HG03045 (cell line): Measurements from ENCODE around the gene BAG5.
"Not testable (repeated sequence)": the region's sequence is repeated elsewhere in the genome, so short reads cannot be mapped to it uniquely, and the experiment has no call there.

Source experiments
- ATAC-seq: cut with Tn5 transposase; IDR thresholded peaks from one replicate; pipeline ENCODE4 v1.9.1; 2021; ENCODE audit warnings: mild to moderate bottlenecking, moderate library complexity; ENCODE audit not compliant: unreplicated experiment

Gene BAG5

DNA sequence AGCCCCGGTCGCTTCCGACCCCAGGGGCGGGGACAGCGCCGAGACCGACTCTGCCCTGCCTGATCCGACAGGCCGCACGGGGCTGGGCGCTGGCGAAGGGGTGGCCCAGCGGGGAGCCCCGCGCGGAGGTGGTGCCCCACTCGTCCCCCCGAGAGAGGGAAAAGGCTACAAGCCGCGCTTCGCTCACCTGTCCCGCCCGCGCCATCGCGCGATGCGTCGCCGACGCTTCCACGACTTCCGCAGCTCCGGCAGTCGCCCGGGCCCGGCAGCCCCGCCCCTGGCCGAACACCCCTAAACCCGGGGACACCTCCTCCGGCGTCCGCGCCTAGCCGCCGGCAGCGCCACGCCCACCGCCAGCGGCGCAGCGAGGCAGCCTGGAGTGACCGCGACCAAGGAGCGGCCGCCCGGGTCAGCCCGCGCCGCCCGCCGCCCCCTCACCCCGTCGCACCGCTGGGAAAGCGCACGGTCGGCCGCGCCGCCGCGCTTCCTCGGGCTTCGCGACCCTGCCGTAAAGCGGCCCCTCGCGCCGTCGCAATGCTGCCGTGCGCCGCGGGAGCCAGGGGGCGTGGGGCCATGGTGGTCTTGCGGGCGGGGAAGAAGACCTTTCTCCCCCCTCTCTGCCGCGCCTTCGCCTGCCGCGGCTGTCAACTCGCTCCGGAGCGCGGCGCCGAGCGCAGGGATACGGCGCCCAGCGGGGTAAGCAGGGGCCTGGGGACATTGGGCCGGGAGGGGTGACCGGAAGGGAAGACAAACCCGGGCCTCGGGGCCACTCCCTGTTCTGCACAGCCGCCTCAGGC lies at the start of gene BAG5, which contains the start of gene COA8:
TSS of gene BAG5 (minus strand) at position 229 of the 797 bp plus-strand sequence. CDS start 1,493 bp downstream, outside the sequence.
TSS of gene COA8 (plus strand) at position 532 of the 797 bp plus-strand sequence. CDS start at position 574, 42 bp downstream.
- ATAC-seq, result peak; percentile 68

GRCh38 chr14:103611215-103611614 lies 48.8 kb upstream of the BAG5 start:
- no peak for ATAC-seq

DNA sequence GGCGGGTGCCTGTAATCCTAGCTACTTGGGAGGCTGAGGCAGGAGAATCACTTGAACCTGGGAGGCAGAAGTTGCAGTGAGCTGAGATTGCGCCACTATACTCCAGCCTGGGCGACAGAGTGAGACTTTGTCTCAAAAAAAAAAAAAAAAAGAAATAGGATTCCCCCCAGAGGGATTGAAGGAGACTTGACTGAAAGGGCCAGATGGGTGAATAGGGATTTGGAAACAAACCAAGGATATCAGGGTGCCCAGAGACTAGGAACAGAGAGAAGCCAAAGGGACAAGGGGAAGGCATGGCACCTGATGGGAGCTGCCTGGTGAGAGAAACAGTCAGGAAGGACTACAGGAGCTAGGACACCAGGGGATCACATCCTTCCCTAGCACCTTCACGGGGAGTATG lies 46.6 kb upstream of the BAG5 start:
- ATAC-seq, result not testable (repeated sequence)

- ATAC-seq, result no peak
These were observed 45.4 kb upstream of the BAG5 start for GRCh38 chr14:103607822-103608221.

DNA sequence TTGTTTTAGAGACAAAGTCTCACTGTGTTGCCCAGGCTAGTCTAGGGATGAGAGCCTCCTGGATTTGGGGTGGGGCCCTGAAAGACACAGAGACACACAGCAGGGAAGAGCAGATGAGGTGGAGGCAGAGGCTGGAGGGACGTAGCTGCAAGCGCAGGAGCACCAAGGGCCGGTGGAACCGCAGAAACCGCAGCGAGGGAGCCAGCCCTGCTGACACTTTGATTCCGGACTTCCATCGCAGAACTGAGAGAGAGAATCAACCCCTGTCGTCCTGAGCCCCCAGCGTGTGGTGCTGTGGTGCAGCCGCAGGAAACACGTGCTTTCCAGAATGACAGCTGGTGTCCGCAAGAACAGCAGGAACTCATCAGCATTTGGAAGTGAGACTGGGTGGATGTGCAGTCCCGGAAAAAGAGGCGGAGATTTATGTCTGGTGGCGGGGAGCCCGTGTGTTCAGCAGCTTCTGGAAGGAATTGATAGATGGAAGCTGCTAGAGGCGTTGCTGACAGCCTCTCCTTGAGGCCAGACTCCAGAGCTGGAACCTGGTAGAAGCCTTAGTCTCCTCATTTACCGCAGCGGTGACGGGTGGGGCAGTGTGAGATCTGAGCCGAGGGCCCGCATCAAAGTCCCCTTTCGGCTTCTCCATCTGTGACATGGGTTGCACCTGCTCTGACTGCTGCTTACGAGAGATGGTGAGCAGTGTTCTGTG lies 44.7 kb upstream of the BAG5 start:
- ATAC-seq, result peak; percentile 52

DNA sequence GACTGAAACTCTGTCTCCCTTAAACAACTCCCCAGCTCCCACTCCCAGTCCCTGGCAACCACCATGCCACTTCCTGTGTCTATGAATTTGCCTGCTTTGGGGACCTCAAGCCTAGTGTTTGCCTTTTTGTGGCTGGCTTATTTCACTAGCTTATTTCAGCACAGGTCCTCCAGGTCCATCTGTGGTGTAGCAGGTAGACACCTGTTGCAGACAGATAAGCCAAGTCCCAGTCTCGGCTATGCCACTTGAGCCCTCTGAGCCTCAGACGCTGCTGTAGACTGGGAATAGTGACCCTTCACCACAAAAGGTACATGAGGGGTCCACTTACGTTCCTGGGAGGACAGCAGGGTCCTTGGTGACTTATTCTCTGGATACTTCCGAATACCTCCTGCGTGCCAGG lies 42.2 kb upstream of the BAG5 start:
- ATAC-seq, result no peak

DNA sequence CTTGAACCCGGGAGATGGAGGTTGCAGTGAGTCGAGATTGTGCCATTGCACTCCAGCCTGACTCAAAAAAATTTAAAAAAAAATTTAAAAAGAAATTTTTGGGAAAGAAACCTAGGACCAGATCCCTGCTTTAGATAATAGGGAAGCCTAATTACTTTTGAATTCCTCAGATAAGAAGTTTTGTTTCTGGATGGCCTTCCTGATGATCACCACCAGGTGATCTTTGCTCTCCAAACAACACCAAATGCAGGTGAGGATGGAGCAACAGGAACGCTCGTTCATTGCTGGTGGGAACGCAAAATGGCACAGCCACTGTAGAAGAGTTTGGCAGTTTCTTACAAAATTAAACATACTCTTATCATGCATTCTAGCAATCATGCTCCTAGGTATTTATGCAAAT lies 38.0 kb upstream of the BAG5 start:
- ATAC-seq, result no peak

GRCh38 chr14:103597623-103598377 lies 35.3 kb upstream of the BAG5 start:
- ATAC-seq, result no peak

DNA sequence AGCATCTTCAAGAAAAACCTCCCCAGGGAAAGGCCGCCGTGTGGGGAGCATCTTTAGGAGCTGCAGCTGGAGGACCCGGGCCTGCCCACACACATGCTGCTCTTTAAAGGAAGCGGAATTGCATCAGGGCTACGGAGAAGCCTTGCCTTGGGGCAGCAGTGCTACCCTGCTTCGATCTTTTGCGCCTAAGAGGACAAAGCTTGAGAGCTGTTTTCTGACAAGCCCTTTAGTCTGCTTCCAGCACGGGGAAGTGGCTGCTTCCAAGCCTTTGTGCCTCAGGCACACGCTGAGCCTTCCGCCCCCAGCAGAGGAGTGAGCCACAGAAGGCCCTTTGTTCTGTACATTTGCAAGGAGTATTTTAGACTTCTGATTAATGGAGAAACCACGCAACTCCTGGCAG lies 31.8 kb upstream of the BAG5 start:
- ATAC-seq, result no peak

DNA sequence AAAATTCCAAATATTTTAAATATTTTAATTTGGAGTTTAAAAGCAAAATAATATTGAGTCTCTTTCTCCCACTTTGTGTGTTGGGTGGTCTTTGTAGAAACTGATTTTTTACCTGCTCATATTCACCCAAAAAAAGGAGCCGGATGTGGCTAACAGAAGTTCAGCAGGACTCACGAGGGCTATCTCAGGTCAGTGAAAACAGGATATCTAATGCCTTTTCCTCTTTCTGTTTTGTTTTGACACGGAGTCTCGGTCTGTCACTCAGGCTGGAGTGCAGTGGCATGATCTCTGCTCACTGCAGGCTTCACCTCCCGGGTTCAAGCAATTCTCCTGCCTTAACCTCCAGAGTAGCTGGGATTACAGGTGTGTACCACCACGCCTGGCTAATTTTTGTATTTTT lies 31.1 kb upstream of the BAG5 start:
- ATAC-seq, result peak; percentile 68

DNA sequence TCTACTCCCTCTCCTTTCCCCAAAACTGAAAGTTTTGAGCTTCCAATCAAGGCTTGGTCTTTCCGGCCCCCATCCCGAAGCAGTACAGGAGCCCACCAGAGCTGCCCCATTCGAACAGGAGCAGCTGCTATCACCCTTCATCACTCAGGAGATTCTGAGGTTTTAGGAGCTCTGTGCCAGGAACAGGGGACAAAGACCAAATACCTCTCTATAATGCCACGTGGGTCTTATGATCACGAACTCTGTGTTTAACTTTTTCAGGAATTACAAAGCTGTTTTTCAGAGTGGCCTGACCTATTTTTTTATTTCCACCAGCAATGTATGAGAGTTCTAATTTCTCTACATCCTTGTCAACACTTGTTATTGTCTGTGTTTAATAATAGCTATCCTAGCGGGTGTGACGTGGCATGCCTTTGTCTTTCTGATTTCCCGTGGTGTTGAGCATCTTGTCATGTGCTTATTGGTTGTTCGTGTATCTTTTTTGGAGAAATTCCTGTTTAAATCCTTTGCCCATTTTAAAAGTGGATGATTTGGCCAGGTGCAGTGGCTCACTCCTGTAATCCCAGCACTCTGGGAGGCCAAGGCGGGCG lies 22.0 kb upstream of the BAG5 start:
- ATAC-seq, result no peak

- no peak for ATAC-seq
These were observed 19.7 kb upstream of the BAG5 start for GRCh38 chr14:103581954-103582703.

- ATAC-seq, result no peak
These were observed 18.7 kb upstream of the BAG5 start for GRCh38 chr14:103581206-103581605.

DNA sequence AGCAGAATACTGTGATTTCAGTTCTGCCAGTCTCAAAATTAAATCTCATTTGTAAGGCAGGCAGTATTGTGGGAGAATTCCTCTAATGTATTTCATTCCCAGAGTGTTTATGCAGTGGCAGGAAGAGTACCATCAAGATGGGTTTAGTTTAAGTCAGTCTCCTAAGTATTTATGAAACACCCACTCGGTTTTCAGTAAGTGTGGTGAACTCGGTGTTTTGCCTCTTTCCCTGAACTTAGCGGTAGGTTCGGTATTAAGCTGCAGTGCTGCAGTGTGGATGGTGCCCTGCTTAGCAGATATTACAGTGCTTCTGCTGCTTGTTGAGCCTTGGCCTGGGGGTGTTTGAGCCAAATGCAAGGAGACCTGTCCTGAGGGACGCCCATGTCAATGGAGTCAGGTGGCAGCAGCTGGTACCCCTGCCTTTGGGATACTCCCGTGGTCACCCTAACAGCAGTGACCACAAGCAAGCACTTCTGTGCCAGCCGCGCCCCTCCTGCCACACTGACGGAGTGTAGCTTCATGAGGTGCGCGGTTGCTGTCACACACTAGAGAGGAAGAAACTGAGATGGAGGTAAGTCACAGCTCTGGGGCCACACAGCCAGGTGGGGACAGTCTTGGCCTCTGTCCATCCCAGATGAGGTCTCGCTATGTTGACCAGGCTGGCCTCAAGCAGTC lies 16.1 kb upstream of the BAG5 start:
- ATAC-seq, result no peak

DNA sequence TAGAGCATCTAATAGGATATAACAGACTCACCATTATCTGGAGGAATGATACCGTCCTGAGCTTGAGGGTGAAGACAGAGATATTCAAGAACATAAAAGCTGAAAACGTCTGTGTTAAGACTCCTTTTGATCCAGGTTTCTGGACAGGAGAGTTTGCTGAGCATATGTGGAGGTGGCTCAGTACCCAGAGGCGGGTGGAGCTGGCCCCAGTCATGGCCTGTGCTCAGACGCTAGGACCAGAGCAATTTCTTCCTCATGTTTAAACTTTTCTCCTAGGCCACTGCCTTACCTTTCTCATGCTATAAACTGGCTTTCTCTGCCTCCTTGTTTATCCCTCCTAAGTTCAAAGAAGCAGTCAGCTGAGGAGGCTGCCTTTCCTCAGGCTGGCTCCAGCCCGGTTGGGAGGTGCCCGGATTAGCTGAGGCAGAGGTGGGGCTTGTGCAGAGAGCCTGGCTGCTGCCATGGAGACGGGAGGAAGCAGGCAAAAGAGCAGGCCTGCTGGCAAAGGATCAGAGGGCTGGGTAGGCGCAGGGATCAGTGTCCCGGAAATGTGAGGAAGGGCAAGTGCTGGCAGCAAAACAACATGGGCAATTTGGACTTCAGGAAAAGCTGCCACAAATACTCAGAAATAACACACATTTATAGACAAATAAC lies 14.0 kb upstream of the BAG5 start:
- no peak for ATAC-seq

DNA sequence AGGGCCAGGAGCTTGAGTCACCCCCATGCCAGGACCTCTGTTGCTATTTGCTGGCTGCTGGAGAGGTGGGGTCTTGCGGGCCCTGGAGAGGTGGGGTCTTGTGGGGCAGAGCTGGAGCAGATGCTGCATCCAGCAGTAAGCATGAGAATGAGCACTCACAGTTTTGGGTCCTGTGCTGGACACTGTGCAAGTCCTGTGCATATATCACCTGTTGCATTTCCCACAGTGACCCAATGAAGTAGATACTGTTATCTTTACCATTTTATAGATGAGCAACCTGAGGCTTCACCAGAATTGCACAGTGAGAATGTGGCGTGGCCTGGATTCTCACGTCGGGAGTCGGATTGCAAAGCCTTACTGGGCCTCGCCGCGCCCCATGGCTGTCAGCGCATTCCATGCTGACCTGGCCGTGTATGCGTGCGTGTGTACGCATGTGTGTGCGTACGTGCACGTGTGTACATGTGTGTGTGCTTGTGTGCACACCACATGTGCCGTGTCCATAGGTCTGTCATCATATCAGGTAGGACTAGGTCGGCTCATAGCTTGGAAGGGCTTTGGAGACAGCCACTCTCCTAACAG lies 12.3 kb upstream of the BAG5 start:
- no peak for ATAC-seq

- ATAC-seq, result no peak
These were observed 11.6 kb upstream of the BAG5 start for GRCh38 chr14:103574104-103574503.

DNA sequence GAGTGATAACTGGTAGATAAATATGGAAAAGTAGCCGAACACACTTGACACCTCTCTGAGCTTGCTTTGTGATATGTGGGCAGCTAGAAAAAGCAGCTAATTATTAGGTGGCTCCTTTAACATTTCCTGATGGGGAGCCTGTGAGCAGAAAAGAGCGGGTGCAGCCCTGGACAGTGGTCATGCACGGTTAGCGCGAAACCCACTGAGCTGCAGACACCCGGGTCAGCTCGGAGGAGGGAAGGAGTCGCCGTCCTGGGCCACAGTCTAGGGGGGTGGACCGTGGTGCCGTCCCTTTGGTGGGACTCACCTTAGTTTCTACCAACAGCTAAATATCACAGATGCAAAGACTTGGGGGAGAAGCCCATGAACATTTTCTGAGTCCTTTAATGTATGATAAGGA lies 7.0 kb upstream of the BAG5 start:
- no peak for ATAC-seq

DNA sequence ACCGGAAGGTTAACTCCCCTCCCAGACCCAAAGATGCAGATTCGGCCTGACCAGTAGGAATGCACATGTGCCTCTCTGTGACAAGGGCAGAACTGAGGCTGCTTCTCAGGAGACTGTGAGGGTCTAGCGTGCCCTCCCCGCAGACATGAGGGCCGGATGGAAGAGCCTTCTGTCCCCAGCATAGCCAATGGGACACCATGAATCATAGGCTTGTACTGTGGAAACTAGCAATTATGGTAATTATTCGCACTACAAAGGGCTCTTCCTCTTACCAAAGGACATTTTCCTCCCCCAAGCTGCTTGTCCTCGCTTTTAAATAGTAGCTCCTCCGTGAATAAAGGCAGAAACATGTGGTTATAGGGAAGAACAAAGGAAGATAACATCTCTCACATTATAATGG lies 6.5 kb upstream of the BAG5 start:
- no peak for ATAC-seq
